LoVo (cell line): ENCODE measurements around the gene CCDC40.
"Not testable (repeated sequence)": the region's sequence is repeated elsewhere in the genome, so short reads cannot be mapped to it uniquely, and the experiment has no call there.

ENCODE experiments used
- DNase-seq: peaks from one replicate; pipeline ENCODE4 v3.0.0-alpha.2; 2016; ENCODE audit warnings: low spot score

CCDC40 gene

GRCh38 chr17:80083136-80083661 is 46.8 kb downstream of the CCDC40 start:
- DNase-seq: no peak

GRCh38 chr17:80084773-80085172 is 48.3 kb downstream of the CCDC40 start:
- no peak for DNase-seq

GRCh38 chr17:80086081-80086480 is 49.6 kb downstream of the CCDC40 start:
- no peak for DNase-seq

GRCh38 chr17:80086616-80087015 is 50.2 kb downstream of the CCDC40 start:
- DNase-seq: no peak

GRCh38 chr17:80087346-80088265 is 51.2 kb downstream of the CCDC40 start:
- DNase-seq: no peak

- no peak for DNase-seq
Observed at GRCh38 chr17:80089762-80090161, 53.3 kb downstream of the CCDC40 start.

GRCh38 chr17:80090164-80090563 is 53.7 kb downstream of the CCDC40 start:
- DNase-seq: not testable (repeated sequence)

GRCh38 chr17:80091376-80091775 is 54.9 kb downstream of the CCDC40 start:
- DNase-seq: no peak

- no peak for DNase-seq
Observed at GRCh38 chr17:80092959-80093358, 56.5 kb downstream of the CCDC40 start.

- DNase-seq: no peak
Observed at GRCh38 chr17:80095038-80095843, 58.8 kb downstream of the CCDC40 start.

- no peak for DNase-seq
Observed at GRCh38 chr17:80095844-80096475, 59.5 kb downstream of the CCDC40 start.

GRCh38 chr17:80096561-80097021 is 60.1 kb downstream of the CCDC40 start:
- DNase-seq: no peak

GRCh38 chr17:80097127-80097621 is 60.7 kb downstream of the CCDC40 start:
- no peak for DNase-seq

GRCh38 chr17:80097844-80098691 is 61.6 kb downstream of the CCDC40 start:
- DNase-seq: no peak

- no peak for DNase-seq
Observed at GRCh38 chr17:80099291-80100034, 63.0 kb downstream of the CCDC40 start.

GRCh38 chr17:80100035-80100323 is 63.5 kb downstream of the CCDC40 start:
- no peak for DNase-seq

GRCh38 chr17:80101011-80101945 is 64.8 kb downstream of the CCDC40 start, which contains the start of gene GAA:
GAA (plus strand) TSS chr17:80101581; CDS start chr17:80104587, 3,006 bp downstream.
- peak; percentile 90 for DNase-seq

- no peak for DNase-seq
Observed at GRCh38 chr17:80101946-80102663, 65.7 kb downstream of the CCDC40 start.
